ENCODE results near the gene PES1.
"Not testable (repeated sequence)": the region's sequence is repeated elsewhere in the genome, so short reads cannot be mapped to it uniquely, and the experiment has no call there.

The PES1 gene

DNA sequence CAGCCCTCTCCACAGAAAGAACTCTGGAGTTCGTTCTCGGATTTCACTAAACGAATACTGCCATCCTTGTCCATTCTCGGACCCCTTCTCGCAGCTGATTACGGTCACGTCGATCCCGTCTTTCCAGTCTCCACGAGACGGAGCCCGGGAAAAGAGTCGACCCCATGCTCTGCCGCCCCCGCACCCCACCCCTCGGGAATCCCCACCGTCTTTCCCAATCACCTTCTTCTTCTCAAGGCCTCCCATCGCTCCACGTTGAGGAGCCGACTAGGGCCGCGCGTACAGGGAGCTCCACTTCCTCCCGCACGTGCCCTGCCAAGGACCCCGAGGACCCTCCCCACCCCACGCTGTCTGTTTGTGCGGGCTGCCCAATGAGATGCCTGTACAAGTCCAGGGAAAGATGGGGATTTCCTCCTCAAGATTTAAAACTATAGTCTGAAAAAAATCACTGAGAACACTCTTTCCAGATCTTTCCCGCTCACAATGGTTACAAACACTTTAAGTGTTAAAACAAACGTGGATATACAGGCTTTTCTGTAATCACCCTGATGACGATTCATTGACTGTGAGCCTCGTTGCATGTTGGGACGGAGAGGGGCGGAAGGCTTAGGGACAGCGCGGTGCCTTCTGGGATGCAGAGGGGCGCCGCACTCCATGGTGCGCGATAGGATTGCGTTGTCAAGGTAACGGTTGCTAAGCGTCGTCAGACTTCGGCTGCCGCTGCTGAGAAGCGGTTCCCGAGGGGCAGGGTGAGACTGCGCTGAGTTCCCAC is at the start of gene PES1:
Gene PES1 (minus strand): TSS at position 323 of the 772 bp plus-strand sequence. CDS start 77 bp downstream, at position 246.
- DNase-seq, result peak; percentile 39 to 95 (median 88)

- DNase-seq, result no peak
Observed at GRCh38 chr22:30640839-30641430, 49.2 kb upstream of the PES1 start.

GRCh38 chr22:30640361-30640760 is 48.7 kb upstream of the PES1 start:
- no peak for DNase-seq

DNA sequence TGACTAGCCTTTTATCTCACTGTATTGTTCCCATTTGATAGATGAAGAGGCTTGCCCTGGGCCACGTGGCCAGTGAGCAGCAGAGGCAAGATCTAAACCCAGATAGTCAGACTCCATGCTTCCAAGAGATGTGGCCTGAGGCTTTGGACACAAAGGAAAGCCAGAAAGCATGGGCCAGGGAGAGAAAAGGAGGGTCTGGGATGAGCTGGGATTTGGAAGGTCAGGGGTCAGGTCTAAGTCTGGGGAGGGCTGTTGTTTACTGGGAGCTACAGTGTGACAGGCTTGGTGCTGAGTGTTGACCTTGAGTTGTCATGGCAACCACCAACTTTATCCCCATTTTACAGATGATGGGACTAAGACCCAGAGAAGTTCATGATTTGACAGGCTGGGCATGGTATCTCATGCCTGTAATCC is 46.0 kb upstream of the PES1 start:
- no peak for DNase-seq

DNA sequence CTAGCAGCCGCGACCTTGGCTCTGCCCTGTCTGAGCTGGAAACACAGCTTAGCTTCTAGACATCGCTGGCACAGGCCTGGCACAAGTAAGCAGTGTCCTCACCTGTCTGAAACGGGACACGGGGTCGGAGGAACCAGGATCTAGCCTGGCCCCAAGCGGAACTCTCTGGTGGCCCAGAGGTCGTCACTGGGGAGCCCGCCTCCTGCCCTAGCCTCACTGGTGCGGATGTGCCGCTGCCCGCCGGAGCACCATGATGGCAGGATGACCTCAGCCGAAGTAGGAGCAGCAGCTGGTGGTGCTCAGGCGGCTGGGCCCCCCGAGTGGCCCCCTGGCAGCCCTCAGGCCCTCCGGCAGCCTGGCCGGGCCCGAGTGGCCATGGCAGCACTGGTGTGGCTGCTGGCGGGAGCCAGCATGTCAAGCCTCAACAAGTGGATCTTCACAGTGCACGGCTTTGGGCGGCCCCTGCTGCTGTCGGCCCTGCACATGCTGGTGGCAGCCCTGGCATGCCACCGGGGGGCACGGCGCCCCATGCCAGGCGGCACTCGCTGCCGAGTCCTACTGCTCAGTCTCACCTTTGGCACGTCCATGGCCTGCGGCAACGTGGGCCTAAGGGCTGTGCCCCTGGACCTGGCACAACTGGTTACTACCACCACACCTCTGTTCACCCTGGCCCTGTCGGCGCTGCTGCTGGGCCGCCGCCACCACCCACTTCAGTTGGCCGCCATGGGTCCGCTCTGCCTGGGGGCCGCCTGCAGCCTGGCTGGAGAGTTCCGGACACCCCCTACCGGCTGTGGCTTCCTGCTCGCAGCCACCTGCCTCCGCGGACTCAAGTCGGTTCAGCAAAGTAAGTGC is 44.7 kb upstream of the PES1 start:
- DNase-seq, result peak in 9 of 14 donors; percentile 14 to 62 (median 39)

- DNase-seq, result peak; percentile 41 to 94 (median 90)
Observed at GRCh38 chr22:30635273-30636225, 43.8 kb upstream of the PES1 start, which contains the start of gene SLC35E4. SLC35E4 (plus strand) TSS chr22:30635781; CDS start chr22:30636451, 670 bp downstream.

GRCh38 chr22:30634471-30635233 is 42.9 kb upstream of the PES1 start:
- peak; percentile 41 to 89 (median 82) for DNase-seq

- not testable (repeated sequence) for DNase-seq
Observed at GRCh38 chr22:30631469-30631868, 39.8 kb upstream of the PES1 start.

- peak in 6 of 14 donors; percentile 16 to 63 (median 20) for DNase-seq
Observed at GRCh38 chr22:30628491-30628890, 36.8 kb upstream of the PES1 start.

DNA sequence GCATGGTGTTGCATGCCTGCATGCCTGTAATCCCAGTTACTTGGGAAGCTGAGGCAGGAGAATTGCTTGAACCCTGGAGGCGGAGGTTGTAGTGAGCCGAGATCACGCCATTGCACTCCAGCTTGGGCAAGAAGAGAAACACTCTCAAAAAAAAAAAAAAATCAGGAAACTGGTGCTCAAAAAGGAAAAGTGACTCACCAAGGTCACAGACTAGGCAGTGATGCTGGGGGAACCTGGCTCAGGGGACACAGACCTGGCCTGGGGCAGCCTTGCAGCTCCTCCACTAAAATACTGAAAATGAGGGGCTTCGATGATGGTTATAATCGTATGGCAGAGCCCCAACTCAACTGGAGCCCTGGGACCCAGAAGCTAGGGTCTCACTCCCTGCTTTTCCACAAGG is 35.8 kb upstream of the PES1 start:
- no peak for DNase-seq

- no peak for DNase-seq
Observed at GRCh38 chr22:30626413-30626812, 34.7 kb upstream of the PES1 start.

DNA sequence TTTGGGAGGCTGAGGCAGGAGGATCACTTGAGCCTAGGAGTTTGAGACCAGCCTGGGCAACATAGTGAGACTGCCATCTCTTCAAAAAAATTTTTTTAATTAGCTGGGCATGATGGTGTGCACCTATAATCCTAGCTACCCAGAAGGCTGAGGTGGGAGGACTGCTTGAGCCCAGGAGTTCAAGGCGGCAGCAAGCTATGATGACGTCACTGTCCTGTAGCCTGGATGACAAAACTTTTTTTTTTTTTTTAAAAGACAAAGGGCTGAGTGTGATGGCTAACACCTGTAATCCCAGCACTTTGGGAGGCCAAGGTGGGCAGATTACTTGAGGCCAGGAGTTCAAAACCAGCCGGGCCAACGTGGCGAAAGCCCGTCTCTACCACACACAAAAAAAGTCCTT is 28.2 kb upstream of the PES1 start:
- DNase-seq, result not testable (repeated sequence)

DNA sequence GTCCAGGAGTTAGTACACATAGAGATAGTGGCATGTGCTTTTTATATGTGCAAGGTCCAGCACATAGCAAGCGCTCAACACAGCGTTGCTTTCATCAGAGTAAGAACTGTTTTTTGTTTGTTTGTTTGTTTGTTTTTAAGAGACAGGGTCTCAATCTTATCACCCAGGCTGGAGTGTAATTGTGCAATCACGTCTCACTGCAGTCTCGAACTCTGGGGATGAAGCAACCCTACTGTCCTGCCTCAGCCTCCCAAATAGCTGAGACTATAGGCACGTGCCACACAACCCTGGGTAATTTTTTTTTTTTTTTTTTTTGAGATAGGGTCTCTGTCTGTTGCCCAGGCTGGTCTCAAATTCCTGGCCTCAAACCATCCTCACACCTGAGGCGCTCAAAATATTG is 26.1 kb upstream of the PES1 start:
- DNase-seq, result no peak

DNA sequence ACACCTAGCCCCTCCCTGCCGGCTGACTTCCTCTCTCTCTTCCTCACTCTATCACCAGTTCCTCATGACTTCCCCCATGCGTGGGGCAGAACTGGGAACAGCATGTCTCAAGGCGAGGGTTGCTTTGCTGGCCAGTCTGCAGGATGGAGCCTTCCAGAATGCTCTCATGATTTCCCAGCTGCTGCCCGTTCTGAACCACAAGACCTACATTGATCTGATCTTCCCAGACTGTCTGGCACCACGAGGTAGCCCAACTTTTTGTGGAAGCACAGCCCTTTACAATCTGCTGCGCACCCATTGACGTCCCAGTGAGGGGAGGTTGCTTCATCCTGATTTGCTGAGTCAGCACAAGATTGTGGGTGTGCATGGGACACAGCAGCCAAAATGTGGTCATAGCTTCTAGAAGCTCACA is 23.8 kb upstream of the PES1 start:
- no peak for DNase-seq

- no peak for DNase-seq
Observed at GRCh38 chr22:30614879-30615278, 23.2 kb upstream of the PES1 start.

- no peak for DNase-seq
Observed at GRCh38 chr22:30614268-30614667, 22.6 kb upstream of the PES1 start.

DNA sequence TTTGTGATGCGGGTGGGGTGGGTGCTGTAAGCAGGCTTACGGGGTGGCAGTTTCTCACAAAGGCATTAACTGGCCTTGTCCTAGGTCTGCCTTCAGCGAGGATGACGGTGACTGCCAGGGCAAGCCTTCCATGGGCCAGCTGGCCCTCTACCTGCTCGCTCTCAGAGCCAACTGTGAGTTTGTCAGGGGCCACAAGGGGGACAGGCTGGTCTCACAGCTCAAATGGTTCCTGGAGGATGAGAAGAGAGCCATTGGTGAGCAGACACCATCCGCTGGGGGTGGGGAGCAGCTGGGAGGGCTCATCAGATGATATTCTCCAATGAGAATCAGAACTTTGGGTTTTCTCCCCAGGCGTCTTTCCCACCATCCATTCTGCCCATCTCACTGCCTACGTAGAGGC is 21.1 kb upstream of the PES1 start:
- no peak for DNase-seq

DNA sequence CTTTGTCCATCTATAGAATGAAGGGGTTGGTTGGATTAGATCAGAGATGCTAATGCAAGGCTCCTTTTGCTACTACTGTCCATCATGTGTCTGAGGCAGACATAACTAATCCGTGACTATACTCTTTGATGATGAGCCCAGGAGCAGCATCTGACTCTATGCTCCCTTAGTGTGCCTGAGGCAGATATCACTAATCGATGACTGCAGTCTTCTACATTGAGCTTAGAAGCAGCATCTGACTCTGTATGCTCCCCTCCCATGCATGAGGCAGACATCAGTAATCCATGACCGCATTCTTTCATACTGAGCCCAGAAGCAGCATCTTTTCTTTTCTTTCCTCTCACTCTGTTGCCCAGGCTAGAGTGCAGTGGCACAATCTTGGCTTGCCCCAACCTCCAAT is 19.5 kb upstream of the PES1 start:
- no peak for DNase-seq

GRCh38 chr22:30610299-30610698 is 18.6 kb upstream of the PES1 start:
- DNase-seq, result peak in 2 of 14 donors; percentile 1 to 32

DNA sequence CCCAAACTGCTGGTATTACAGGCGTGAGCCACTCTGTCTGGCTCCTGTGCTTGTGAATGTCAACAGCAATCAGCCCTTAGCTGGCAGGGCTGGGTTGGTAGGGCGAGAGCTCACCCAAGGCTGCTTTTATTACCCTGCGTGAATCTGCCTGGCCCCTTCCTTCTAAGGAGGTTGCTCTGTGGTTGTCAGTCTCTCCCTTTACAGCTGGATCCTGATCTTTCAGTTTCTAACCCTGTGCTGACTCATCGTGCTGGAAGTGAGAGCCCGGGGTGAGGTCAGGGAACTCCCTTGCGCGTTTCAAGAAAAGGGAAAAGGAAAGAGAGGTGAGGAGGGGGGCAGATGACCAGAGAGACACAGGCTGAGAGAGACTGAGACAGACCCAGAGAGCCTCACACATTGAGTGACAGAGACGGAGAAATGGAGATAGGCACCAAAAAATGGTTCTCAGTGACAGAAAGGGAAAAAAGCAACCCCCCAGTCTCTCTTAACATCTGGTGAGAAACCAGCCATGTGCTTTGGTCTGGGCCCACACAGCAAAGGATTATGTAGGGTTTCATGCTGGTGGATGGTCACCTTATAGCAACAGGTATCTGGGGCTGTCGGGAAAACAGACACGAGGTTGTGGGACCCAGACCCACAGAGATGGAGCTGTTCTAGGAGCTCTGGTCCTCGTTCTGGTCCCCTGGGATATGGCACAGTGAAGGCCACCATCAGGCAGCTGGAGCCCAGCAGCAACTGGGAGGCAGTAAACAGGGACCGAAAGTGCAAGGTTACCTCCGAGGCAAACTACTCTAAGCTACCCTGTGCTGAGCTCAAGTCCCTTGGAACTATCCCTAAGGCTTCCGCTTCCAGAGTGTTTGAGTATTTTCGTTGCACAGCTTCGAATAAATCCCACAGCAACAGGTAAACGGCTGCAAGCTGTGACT is 17.8 kb upstream of the PES1 start:
- DNase-seq, result peak in 5 of 14 donors; percentile 9 to 40 (median 11)
